GM12801 (cell line): ENCODE measurements around the gene EIF1B.

Experiments
- CTCF ChIP-seq: IDR thresholded peaks from one replicate; pipeline ENCODE4 v1.5.1; 2011; ENCODE audit warnings: control low read depth; ENCODE audit not compliant: insufficient read length; ENCODE audit errors: extremely low read depth

EIF1B gene

GRCh38 chr3:40299130-40299720 lies 10.3 kb upstream of the EIF1B start:
- no peak for TF ChIP-seq CTCF

- TF ChIP-seq CTCF, result no peak
Measured at GRCh38 chr3:40299721-40300335, 9.7 kb upstream of the EIF1B start.

GRCh38 chr3:40302784-40303183 lies 6.7 kb upstream of the EIF1B start:
- no peak for TF ChIP-seq CTCF

GRCh38 chr3:40304352-40304751 lies 5.2 kb upstream of the EIF1B start:
- TF ChIP-seq CTCF, result no peak

- TF ChIP-seq CTCF, result no peak
Measured at GRCh38 chr3:40306336-40306735, 3.2 kb upstream of the EIF1B start.

- no peak for TF ChIP-seq CTCF
Measured at GRCh38 chr3:40307176-40307575, 2.3 kb upstream of the EIF1B start.

- no peak for TF ChIP-seq CTCF
Measured at GRCh38 chr3:40308725-40309417, 636 bp upstream of the EIF1B start.
